GM12878 (cell line): ENCODE data around the gene SLC38A1. TPM values are rescaled to one million over a fixed set of nuclear protein-coding genes. Genes with fewer than 3 reads are reported as not detected.
A peak's percentile ranks its signal among the peaks of the same experiment; 100 is the strongest.

Experiments used
- ATAC-seq: fragments of 200-7000 bp; cut with Tn5 transposase; 3 replicates; pipeline ENCODE4 v1.9.1; 2020; ENCODE audit warnings: mild to moderate bottlenecking, moderate library complexity
- BruUV-seq: library from RNA; stranded (reverse); fragments of 400-500 nt; replicated peaks from 2 replicates; lab custom pipeline; 2021; lab: Mats Ljungman, UMichigan
- CTCF ChIA-PET: fragments of 300-600 bp; sonication (Branson Sonifier 250); formaldehyde crosslinking; extraction: SDS; loops from one replicate; lab custom pipeline; 2021; ENCODE audit warnings: inconsistent platforms; lab: Yijun Ruan, JAX
- POLR2A ChIA-PET: fragments of 350-600 bp; formaldehyde crosslinking; extraction: SDS; loops from one replicate; lab custom pipeline; 2021; ENCODE audit warnings: inconsistent platforms; lab: Charles Lee
- RAD21 ChIA-PET: fragments of 300-600 bp; sonication (Branson Sonifier 250); formaldehyde crosslinking; loops from one replicate; lab custom pipeline; 2023; ENCODE audit warnings: antibody characterized with exemption; ENCODE audit not compliant: unreplicated experiment; lab: Charles Lee
- SMC1A ChIA-PET: fragments of 300-600 bp; sonication (Branson Sonifier 250); formaldehyde crosslinking; loops from one replicate; lab custom pipeline; 2023; ENCODE audit not compliant: unreplicated experiment, uncharacterized antibody; lab: Charles Lee
- DNase-seq: peaks from one replicate; pipeline ENCODE4 v3.0.0-alpha.2; 2011; ENCODE audit warnings: low read depth, low spot score
- FAIRE-seq: peaks from 3 replicates; lab custom pipeline; 2011; peaks lifted over from hg19 to GRCh38; lab: Jason Lieb, UNC
- H2AFZ ChIP-seq: 2 replicates; pipeline ENCODE4 v1.6.0; 2011; ENCODE audit warnings: low read depth, low read length, control low read depth; ENCODE audit not compliant: control insufficient read depth
- H3K27ac ChIP-seq: 2 replicates; pipeline ENCODE4 v1.5.1; 2011; ENCODE audit warnings: control low read depth; ENCODE audit not compliant: control insufficient read depth, insufficient read depth
- H3K27me3 ChIP-seq, 2 experiments: replicated peaks in 1 of 2; 2 replicates each; pipeline versions ENCODE4 v1.6.0 to v1.6.1; 2011; ENCODE audit warnings: low read length in 1 of 2; ENCODE audit not compliant: control insufficient read depth in 2 of 2, insufficient read depth in 2 of 2
- H3K36me3 ChIP-seq, 2 experiments: 2 replicates each; pipeline ENCODE4 v1.5.1; 2011; ENCODE audit warnings: low read length in 1 of 2; ENCODE audit not compliant: control insufficient read depth in 2 of 2, insufficient read depth in 2 of 2
- H3K4me1 ChIP-seq: 2 replicates; pipeline ENCODE4 v1.6.1; 2011; ENCODE audit warnings: mild to moderate bottlenecking, low read length, moderate library complexity, mixed read lengths; ENCODE audit not compliant: control insufficient read depth, insufficient read depth
- H3K4me2 ChIP-seq: 2 replicates; pipeline ENCODE4 v1.6.0; 2011; ENCODE audit warnings: control low read depth; ENCODE audit not compliant: control insufficient read depth, insufficient read depth
- H3K4me3 ChIP-seq: fragments of 200-600 bp; sonication (generic); 2 replicates; pipeline ENCODE4 v1.5.1; 2016
- H3K79me2 ChIP-seq: 2 replicates; pipeline ENCODE4 v1.6.0; 2011; ENCODE audit warnings: low read length; ENCODE audit not compliant: control insufficient read depth, insufficient read depth
- H3K9ac ChIP-seq: 2 replicates; pipeline ENCODE4 v1.8.0; 2011; ENCODE audit warnings: low read length, control low read depth, mixed read lengths; ENCODE audit not compliant: control insufficient read depth, insufficient read depth
- H3K9me3 ChIP-seq: replicated peaks from 3 replicates; pipeline ENCODE4 v1.5.1; 2011; ENCODE audit warnings: mild to moderate bottlenecking, low read length; ENCODE audit not compliant: control insufficient read depth, insufficient read depth
- H4K20me1 ChIP-seq: 2 replicates; pipeline ENCODE4 v1.6.0; 2011; ENCODE audit not compliant: control insufficient read depth, insufficient read depth
- ATF3 ChIP-seq: IDR thresholded peaks from 2 replicates; pipeline ENCODE4 v1.6.1; 2011; ENCODE audit warnings: low read depth, mild to moderate bottlenecking, low read length, moderate library complexity, borderline replicate concordance; ENCODE audit errors: extremely low read depth
- CHD2 ChIP-seq: IDR thresholded peaks from 2 replicates; pipeline ENCODE4 v1.6.1; 2011; ENCODE audit warnings: low read depth, low read length, improper control_type of control experiment, borderline replicate concordance
- DPF2 ChIP-seq: fragments of 450-650 bp; IDR thresholded peaks from 2 replicates; pipeline ENCODE4 v1.6.1; 2017; ENCODE audit warnings: mild to moderate bottlenecking
- E2F4 ChIP-seq: IDR thresholded peaks from 2 replicates; pipeline ENCODE4 v1.6.1; 2012; ENCODE audit warnings: low read depth, low read length, improper control_type of control experiment
- HCFC1 ChIP-seq: fragments of 150-350 bp; IDR thresholded peaks from 2 replicates; pipeline ENCODE4 v1.6.1; 2014; ENCODE audit warnings: low read length
- JUNB ChIP-seq: IDR thresholded peaks from 2 replicates; pipeline ENCODE4 v1.6.1; 2016; ENCODE audit warnings: antibody characterized with exemption, mild to moderate bottlenecking
- KDM1A ChIP-seq: fragments of 200-600 bp; sonication (generic); IDR thresholded peaks from 2 replicates; pipeline ENCODE4 v1.6.1; 2016; ENCODE audit warnings: borderline replicate concordance
- NKRF ChIP-seq: fragments of 450-650 bp; conservative IDR thresholded peaks from 2 replicates; pipeline ENCODE4 v1.6.1; 2017; ENCODE audit warnings: mild to moderate bottlenecking, moderate library complexity
- PAX8 ChIP-seq: fragments of 450-650 bp; IDR thresholded peaks from 2 replicates; pipeline ENCODE4 v1.6.1; 2017; ENCODE audit warnings: mild to moderate bottlenecking, moderate library complexity
- RUNX3 ChIP-seq: IDR thresholded peaks from 2 replicates; pipeline ENCODE4 v1.6.1; 2012; ENCODE audit warnings: low read length, inconsistent platforms
- SMC3 ChIP-seq: IDR thresholded peaks from 2 replicates; pipeline ENCODE4 v1.6.1; 2011; ENCODE audit warnings: low read length, improper control_type of control experiment, borderline replicate concordance
- WGBS: methylation state at CpG from one replicate; pipeline ENCODE4 v1.1.6; 2016; ENCODE audit warnings: low lambda C conversion rate; ENCODE audit not compliant: insufficient replicate concordance, insufficient coverage; ENCODE audit errors: missing lambda C conversion rate; 5-methylcytosine and 5-hydroxymethylcytosine counted together
- in situ Hi-C: fragments of 300-500 bp; cut with MboI; formaldehyde crosslinking; loops from 9 replicates; pipeline ENCODE4 v1.14.3; 2018; ENCODE audit warnings: mixed read lengths
- intact Hi-C: fragments of 100-400 bp; cut with micrococcal nuclease; formaldehyde crosslinking; loops from one replicate; pipeline ENCODE4 v1.14.2; 2022; ENCODE audit not compliant: unreplicated experiment
- polyA plus RNA-seq, 11 experiments: library from polyadenylated mRNA; depleted of rRNA in 4 of 11; unstranded in 6 of 11; stranded (reverse) in 5 of 11; fragments of >200 nt; fragmentation: Nextera tagmentation in 4 of 11; fragmentation: Illumina TruSeq in 1 of 11; extraction: Ambion mirVana in 4 of 11; extraction: Trizol in 1 of 11; gene quantifications; 1 replicate in 1 of 11; 2 replicates in 10 of 11; pipeline versions ENCODE4 v1.2.1 to v1.2.3, GENCODE V29; 2011 to 2016; ENCODE audit warnings: inconsistent platforms in 2 of 11, missing spikeins in 2 of 11, low read depth in 1 of 11
- total RNA-seq, 4 experiments: library from RNA; depleted of rRNA in 3 of 4; stranded (reverse); fragments of >200 nt in 3 of 4; fragmentation: Illumina TruSeq in 1 of 4; extraction: Trizol in 1 of 4; gene quantifications; 2 replicates each; pipeline versions ENCODE4 v1.2.1 to v1.2.3, GENCODE V29; 2013 to 2021

Gene SLC38A1
- total and polyA plus RNA-seq, 10 of the 15 experiments (the other 5 are each of a cell fraction or from before 2014, with no cell fraction given), result 38.1 to 191 (median 144) TPM

- Histone ChIP-seq H3K4me3 (no peak overlapping the region), H4K20me1 (no peaks in the 10 kb centered on the region), H3K27ac (peak overlapping the region; percentile 20), H3K9ac (no peak overlapping the region), H3K36me3 (peaks cover 3 to 15% of the 10 kb centered on the region in 2 experiments), H3K9me3 (no peaks in the 10 kb centered on the region), H3K79me2 (peaks cover 76% of the 10 kb centered on the region), H3K27me3 (no peaks in the 10 kb centered on the region), H2AFZ (no peak overlapping the region), H3K4me2 (peak overlapping the region; percentile 22; the same call in 1 of the 2 replicates), H3K4me1 (peaks cover 77% of the 10 kb centered on the region)
- TF ChIP-seq JUNB (no peak), RUNX3 (peak; percentile 17; the same call in 1 of the 2 replicates)
- FAIRE-seq (no peak), ATAC-seq (no peak), DNase-seq (no peak)
- ChIA-PET POLR2A (no interaction called here), CTCF (no interaction called here), RAD21 (no interaction called here), SMC1A (interaction anchor here (0.9 to 8.9 kb wide), 3 partner anchors 30 to 51 kb away, joined by 3 to 95 read pairs (median 3); no protein-coding TSS in a partner anchor)
- BruUV-seq, result no TSS peak
- intact Hi-C loops (no loop called here), in situ Hi-C loops (loop anchor here (10.0 kb wide), 1 partner anchor 228 kb away; no protein-coding TSS in a partner anchor)
- WGBS, result 95% methylated on average over 4 of the region's 4 CpGs
These were observed 56.5 kb downstream of the SLC38A1 start for GRCh38 chr12:46212108-46212982.

GRCh38 chr12:46210873-46211439 lies 57.9 kb downstream of the SLC38A1 start:
- Histone ChIP-seq H3K36me3 (peaks cover 1 to 25% of the 10 kb centered on the region in 2 experiments), H2AFZ (no peak overlapping the region), H3K27ac (peak overlapping the region; percentile 85), H3K79me2 (peaks cover 66% of the 10 kb centered on the region), H3K4me2 (peak overlapping the region; percentile 5; the same call in 1 of the 2 replicates), H3K4me1 (peaks cover 66% of the 10 kb centered on the region), H4K20me1 (no peaks in the 10 kb centered on the region), H3K4me3 (no peak overlapping the region), H3K27me3 (no peaks in the 10 kb centered on the region), H3K9me3 (no peaks in the 10 kb centered on the region), H3K9ac (no peak overlapping the region)
- 49% methylated on average over 6 of the region's 6 CpGs for WGBS
- CTCF ChIA-PET, result no interaction called here
- RAD21 ChIA-PET, result interaction anchor here (5.3 to 8.5 kb wide), 2 partner anchors 33 to 58 kb away, joined by 36 to 126 read pairs; partner anchors contain the start of gene SLC38A1
- DNase-seq (no peak), ATAC-seq (no peak; the same call in 2 of the 3 replicates), FAIRE-seq (no peak)
- in situ Hi-C loops, result loop anchor here (10.0 kb wide), 1 partner anchor 226 kb away; no protein-coding TSS in a partner anchor
- intact Hi-C loops, result loop anchor here (1.0 kb wide), 2 partner anchors 7 to 31 kb away; no protein-coding TSS in a partner anchor
- POLR2A ChIA-PET, result no interaction called here
- SMC1A ChIA-PET, result interaction anchor here (22.6 kb wide), 1 partner anchor 29 kb away, joined by 377 read pairs; no protein-coding TSS in a partner anchor
- no TSS peak for BruUV-seq
- TF ChIP-seq E2F4 (no peak), SMC3 (no peak), HCFC1 (no peak), CHD2 (no peak), NKRF (no peak), DPF2 (0 out of 2 replicates have a peak, but pooled peaks have one; percentile 8), ATF3 (no peak), KDM1A (no peak), PAX8 (0 out of 2 replicates have a peak, but pooled peaks have one; percentile 18)
